H9 (cell line): ENCODE measurements around the gene MADCAM1. TPM values are rescaled to one million over a fixed set of nuclear protein-coding genes. Genes with fewer than 3 reads are reported as not detected.
A peak's percentile ranks its signal among the peaks of the same experiment; 100 is the strongest.

Experiments used
- DNase-seq: peaks from one replicate; pipeline ENCODE4 v3.0.0-alpha.2; 2017
- H2AFZ ChIP-seq: one replicate; pipeline ENCODE4 v1.6.1; 2013; ENCODE audit warnings: mild to moderate bottlenecking, low read length, control low read depth, moderate library complexity
- H2AK5ac ChIP-seq: 2 replicates; pipeline ENCODE4 v1.6.1; 2013; ENCODE audit warnings: low read length, control low read depth, mixed read lengths; ENCODE audit not compliant: insufficient read length
- H2BK120ac ChIP-seq: one replicate; pipeline ENCODE4 v1.6.1; 2013; ENCODE audit warnings: low read depth, mild to moderate bottlenecking, low read length, control low read depth, inconsistent platforms; ENCODE audit not compliant: poor library complexity, severe bottlenecking
- H2BK12ac ChIP-seq: 2 replicates; pipeline ENCODE4 v1.6.1; 2013; ENCODE audit warnings: low read length, control low read depth, mixed read lengths, low read depth; ENCODE audit not compliant: insufficient read length
- H2BK15ac ChIP-seq: 2 replicates; pipeline ENCODE4 v1.6.1; 2013; ENCODE audit warnings: low read depth, low read length, control low read depth
- H2BK20ac ChIP-seq: one replicate; pipeline ENCODE4 v1.6.1; 2013; ENCODE audit warnings: low read depth, mild to moderate bottlenecking, low read length, control low read depth, inconsistent platforms; ENCODE audit not compliant: poor library complexity, severe bottlenecking
- H2BK5ac ChIP-seq: 2 replicates; pipeline ENCODE4 v1.6.1; 2013; ENCODE audit warnings: low read length, control low read depth, mixed read lengths; ENCODE audit not compliant: insufficient read length
- H3K14ac ChIP-seq: 2 replicates; pipeline ENCODE4 v1.6.1; 2013; ENCODE audit warnings: low read length, control low read depth; ENCODE audit not compliant: insufficient read depth
- H3K18ac ChIP-seq: 2 replicates; pipeline ENCODE4 v1.6.1; 2013; ENCODE audit warnings: low read depth, mild to moderate bottlenecking, mixed read lengths, low read length, control low read depth; ENCODE audit not compliant: insufficient read length
- H3K23ac ChIP-seq: 2 replicates; pipeline ENCODE4 v1.6.1; 2013; ENCODE audit warnings: low read length, control low read depth, mixed read lengths, low read depth; ENCODE audit not compliant: insufficient read length
- H3K23me2 ChIP-seq: 2 replicates; pipeline ENCODE4 v1.6.1; 2013; ENCODE audit warnings: low read depth, mild to moderate bottlenecking, mixed read lengths, low read length, control low read depth; ENCODE audit not compliant: insufficient read length, poor library complexity, severe bottlenecking
- H3K27ac ChIP-seq: 2 replicates; pipeline ENCODE4 v1.5.1; 2013; ENCODE audit warnings: low read length, control low read depth, mixed read lengths, low read depth; ENCODE audit not compliant: insufficient read length
- H3K27me3 ChIP-seq: 2 replicates; pipeline ENCODE4 v1.6.1; 2013; ENCODE audit warnings: low read length, control low read depth, inconsistent platforms; ENCODE audit not compliant: insufficient read depth
- H3K4ac ChIP-seq: 2 replicates; pipeline ENCODE4 v1.6.1; 2013; ENCODE audit warnings: low read depth, mild to moderate bottlenecking, control low read depth, inconsistent platforms, low read length, moderate library complexity
- H3K4me1 ChIP-seq: 2 replicates; pipeline ENCODE4 v1.6.1; 2013; ENCODE audit warnings: low read length, control low read depth, inconsistent platforms; ENCODE audit not compliant: insufficient read depth
- H3K4me2 ChIP-seq: 2 replicates; pipeline ENCODE4 v1.6.1; 2013; ENCODE audit warnings: low read length, control low read depth, mixed read lengths; ENCODE audit not compliant: insufficient read length, insufficient read depth
- H3K56ac ChIP-seq: 2 replicates; pipeline ENCODE4 v1.6.1; 2013; ENCODE audit warnings: low read depth, mild to moderate bottlenecking, mixed read lengths, low read length, control low read depth; ENCODE audit not compliant: insufficient read length
- H3K79me1 ChIP-seq: 2 replicates; pipeline ENCODE4 v1.6.1; 2013; ENCODE audit warnings: low read depth, mild to moderate bottlenecking, moderate library complexity, low read length, control low read depth, inconsistent platforms; ENCODE audit not compliant: insufficient read depth, poor library complexity, severe bottlenecking
- H3K79me2 ChIP-seq: 2 replicates; pipeline ENCODE4 v1.6.1; 2013; ENCODE audit warnings: low read length, control low read depth, inconsistent platforms; ENCODE audit not compliant: insufficient read depth
- H3K9ac ChIP-seq: 2 replicates; pipeline ENCODE4 v1.6.1; 2013; ENCODE audit warnings: low read length, control low read depth, mixed read lengths; ENCODE audit not compliant: insufficient read length; ENCODE audit errors: extremely low read depth
- H3K9me3 ChIP-seq: one replicate; pipeline ENCODE4 v1.6.1; 2013; ENCODE audit warnings: low read depth, low read length, inconsistent platforms; ENCODE audit not compliant: control insufficient read depth
- H3T11ph ChIP-seq: one replicate; pipeline ENCODE4 v1.6.1; 2013; ENCODE audit warnings: mild to moderate bottlenecking, low read length, control low read depth, inconsistent platforms
- H4K20me1 ChIP-seq: one replicate; pipeline ENCODE4 v1.6.1; 2013; ENCODE audit not compliant: control insufficient read depth, insufficient read length, insufficient read depth
- H4K5ac ChIP-seq: 2 replicates; pipeline ENCODE4 v1.6.1; 2013; ENCODE audit warnings: low read depth, mild to moderate bottlenecking, mixed read lengths, low read length, control low read depth; ENCODE audit not compliant: insufficient read length
- H4K8ac ChIP-seq: replicated peaks from 2 replicates; pipeline ENCODE4 v1.6.1; 2013; ENCODE audit warnings: low read length, control low read depth, mixed read lengths, low read depth; ENCODE audit not compliant: insufficient read length
- H4K91ac ChIP-seq: 2 replicates; pipeline ENCODE4 v1.6.1; 2013; ENCODE audit warnings: low read depth, mild to moderate bottlenecking, moderate library complexity, mixed read lengths, low read length, control low read depth; ENCODE audit not compliant: insufficient read length
- H3K27ac Mint-ChIP-seq, 3 experiments: 2 replicates in 2 of 3; 3 replicates in 1 of 3; pipeline ENCODE4 v1.8.0; 2020 to 2021; ENCODE audit warnings: mixed read lengths in 3 of 3, mild to moderate bottlenecking in 1 of 3, moderate library complexity in 1 of 3
- H3K27me3 Mint-ChIP-seq: 2 replicates; pipeline ENCODE4 v1.8.0; 2021; ENCODE audit warnings: low read depth, mild to moderate bottlenecking, moderate library complexity, mixed read lengths
- H3K36me3 Mint-ChIP-seq, 3 experiments: 2 replicates in 2 of 3; 3 replicates in 1 of 3; pipeline ENCODE4 v1.8.0; 2020 to 2021; ENCODE audit warnings: low read depth in 3 of 3, mixed read lengths in 3 of 3; ENCODE audit not compliant: insufficient read depth in 1 of 3
- H3K4me1 Mint-ChIP-seq, 2 experiments: 2 replicates each; pipeline ENCODE4 v1.8.0; 2020; ENCODE audit warnings: mixed read lengths in 2 of 2
- H3K4me3 Mint-ChIP-seq, 2 experiments: 2 replicates in 1 of 2; 3 replicates in 1 of 2; pipeline ENCODE4 v1.8.0; 2020 to 2021; ENCODE audit warnings: mild to moderate bottlenecking in 2 of 2, mixed read lengths in 2 of 2, moderate library complexity in 1 of 2
- H3K9me3 Mint-ChIP-seq, 2 experiments: 2 replicates in 1 of 2; 3 replicates in 1 of 2; pipeline ENCODE4 v1.8.0; 2020; ENCODE audit warnings: mild to moderate bottlenecking in 2 of 2, mixed read lengths in 2 of 2, moderate library complexity in 1 of 2
- WGBS: extraction: QIAGEN DNeasy Blood & Tissue Kit; methylation state at CpG from one replicate; pipeline ENCODE4 v1.1.7; 2013; ENCODE audit warnings: missing lambda C conversion rate, low lambda C conversion rate, mixed read lengths; ENCODE audit not compliant: insufficient read length; ENCODE audit errors: extremely low coverage; 5-methylcytosine and 5-hydroxymethylcytosine counted together
- total RNA-seq: library from RNA; stranded (reverse); gene quantifications from 2 replicates; pipeline ENCODE4 v1.2.1, GENCODE V29; 2021
- TF ChIP-seq, protein P1 (sequence below): fragments of 200-600 bp; sonication (generic); conservative IDR thresholded peaks from 3 replicates; pipeline ENCODE4 v1.8.0; 2021; ENCODE audit warnings: antibody characterized with exemption, mild to moderate bottlenecking

Gene MADCAM1
- total RNA-seq, 1 experiment from 2014 or later = 1.2 TPM

DNA sequence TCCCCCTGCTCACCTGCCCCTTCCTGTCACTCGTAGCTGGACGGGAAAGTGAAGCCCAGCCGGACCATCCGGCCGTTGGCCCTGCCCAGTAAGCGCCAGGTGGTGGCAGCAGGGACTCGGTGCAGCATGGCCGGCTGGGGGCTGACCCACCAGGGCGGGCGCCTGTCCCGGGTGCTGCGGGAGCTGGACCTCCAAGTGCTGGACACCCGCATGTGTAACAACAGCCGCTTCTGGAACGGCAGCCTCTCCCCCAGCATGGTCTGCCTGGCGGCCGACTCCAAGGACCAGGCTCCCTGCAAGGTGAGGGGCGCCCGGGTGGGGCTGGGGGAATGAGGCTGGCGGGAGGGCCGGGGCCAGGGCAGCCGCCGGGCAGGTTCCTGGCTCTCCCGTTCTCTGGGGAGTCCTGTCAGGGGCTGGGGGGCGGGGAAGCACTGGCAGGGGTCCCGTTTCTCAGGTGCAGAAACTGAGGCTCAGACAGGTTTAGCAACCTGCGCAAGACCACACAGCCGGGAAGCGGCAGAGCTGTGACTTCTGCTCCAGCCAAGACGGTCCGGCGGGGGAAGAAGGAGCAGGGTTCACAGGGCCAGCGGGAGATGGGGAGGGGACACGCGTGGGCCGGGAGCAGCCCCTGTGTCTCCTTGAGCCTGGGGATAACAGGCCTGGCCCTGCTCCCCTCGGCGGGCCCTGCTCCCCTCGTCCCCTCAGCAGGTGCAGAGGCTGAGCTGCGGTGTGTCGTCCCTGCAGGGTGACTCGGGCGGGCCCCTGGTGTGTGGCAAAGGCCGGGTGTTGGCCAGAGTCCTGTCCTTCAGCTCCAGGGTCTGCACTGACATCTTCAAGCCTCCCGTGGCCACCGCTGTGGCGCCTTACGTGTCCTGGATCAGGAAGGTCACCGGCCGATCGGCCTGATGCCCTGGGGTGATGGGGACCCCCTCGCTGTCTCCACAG lies 52.9 kb downstream of the MADCAM1 start:
- no peak overlapping the region for H2BK12ac ChIP-seq
- H2BK15ac ChIP-seq = no peak overlapping the region
- H4K20me1 ChIP-seq = no peaks in the 10 kb centered on the region
- DNase-seq = peak; percentile 29
- H3K14ac ChIP-seq = no peak overlapping the region
- H3K23me2 ChIP-seq = no peaks in the 10 kb centered on the region
- H3K56ac ChIP-seq = no peak overlapping the region
- H4K5ac ChIP-seq = no peak overlapping the region
- no peaks in the 10 kb centered on the region for H3K79me2 ChIP-seq
- no peak overlapping the region for H3T11ph ChIP-seq
- H3K23ac ChIP-seq = no peak overlapping the region
- H3K79me1 ChIP-seq = no peaks in the 10 kb centered on the region
- H4K8ac ChIP-seq = no peak overlapping the region
- H3K27me3 ChIP-seq = no peaks in the 10 kb centered on the region
- H3K4me1 ChIP-seq = no peaks in the 10 kb centered on the region
- no peak overlapping the region for H2AK5ac ChIP-seq
- TF ChIP-seq, protein P1, sequence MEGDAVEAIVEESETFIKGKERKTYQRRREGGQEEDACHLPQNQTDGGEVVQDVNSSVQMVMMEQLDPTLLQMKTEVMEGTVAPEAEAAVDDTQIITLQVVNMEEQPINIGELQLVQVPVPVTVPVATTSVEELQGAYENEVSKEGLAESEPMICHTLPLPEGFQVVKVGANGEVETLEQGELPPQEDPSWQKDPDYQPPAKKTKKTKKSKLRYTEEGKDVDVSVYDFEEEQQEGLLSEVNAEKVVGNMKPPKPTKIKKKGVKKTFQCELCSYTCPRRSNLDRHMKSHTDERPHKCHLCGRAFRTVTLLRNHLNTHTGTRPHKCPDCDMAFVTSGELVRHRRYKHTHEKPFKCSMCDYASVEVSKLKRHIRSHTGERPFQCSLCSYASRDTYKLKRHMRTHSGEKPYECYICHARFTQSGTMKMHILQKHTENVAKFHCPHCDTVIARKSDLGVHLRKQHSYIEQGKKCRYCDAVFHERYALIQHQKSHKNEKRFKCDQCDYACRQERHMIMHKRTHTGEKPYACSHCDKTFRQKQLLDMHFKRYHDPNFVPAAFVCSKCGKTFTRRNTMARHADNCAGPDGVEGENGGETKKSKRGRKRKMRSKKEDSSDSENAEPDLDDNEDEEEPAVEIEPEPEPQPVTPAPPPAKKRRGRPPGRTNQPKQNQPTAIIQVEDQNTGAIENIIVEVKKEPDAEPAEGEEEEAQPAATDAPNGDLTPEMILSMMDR = no peak
- peaks cover 20% of the 10 kb centered on the region for H3K27me3 Mint-ChIP-seq
- H2BK120ac ChIP-seq = no peak overlapping the region
- H3K9me3 ChIP-seq = no peaks in the 10 kb centered on the region
- H3K4me1 Mint-ChIP-seq = peaks cover 2 to 6% of the 10 kb centered on the region in 2 experiments; a peak in 1 of 4 replicates
- H3K4me3 Mint-ChIP-seq = no peak overlapping the region
- H2BK5ac ChIP-seq = no peak overlapping the region
- no peak overlapping the region for H3K27ac Mint-ChIP-seq
- H4K91ac ChIP-seq = no peak overlapping the region
- H3K27ac ChIP-seq = no peak overlapping the region
- H3K36me3 Mint-ChIP-seq = no peaks in the 10 kb centered on the region
- no peak overlapping the region for H3K18ac ChIP-seq
- no peaks in the 10 kb centered on the region; a peak in 1 of 5 replicates for H3K9me3 Mint-ChIP-seq
- no peak overlapping the region for H2BK20ac ChIP-seq
- H2AFZ ChIP-seq = no peak overlapping the region
- H3K9ac ChIP-seq = no peak overlapping the region
- WGBS = no CpG with 5 or more reads among the region's 52 CpGs
- H3K4me2 ChIP-seq = no peak overlapping the region
- no peak overlapping the region for H3K4ac ChIP-seq
